CD4-positive, alpha-beta T cell treated with Interleukin-1 beta for 1 hour (primary cell): Measurements from ENCODE around the gene RNF175.

Experiments
- DNase-seq, 2 donors: peaks; one replicate each; pipeline ENCODE4 v3.0.0-alpha.2; 2020 to 2022

Gene RNF175

GRCh38 chr4:153759407-153760316, at the start of gene RNF175:
Gene RNF175, minus strand, starts transcription at chr4:153760024. Its CDS starts 162 bp downstream, at chr4:153759862.
- DNase-seq, result no peak

GRCh38 chr4:153809307-153809706, 49.5 kb upstream of the RNF175 start:
- DNase-seq, result peak in 1 of 2 donors; percentile 38

- no peak for DNase-seq
Observed at GRCh38 chr4:153808175-153808574, 48.4 kb upstream of the RNF175 start.

- DNase-seq, result no peak
Observed at GRCh38 chr4:153806073-153806472, 46.2 kb upstream of the RNF175 start.

- no peak for DNase-seq
Observed at GRCh38 chr4:153804722-153805121, 44.9 kb upstream of the RNF175 start.

- DNase-seq, result no peak
Observed at GRCh38 chr4:153799694-153800074, 39.9 kb upstream of the RNF175 start.

GRCh38 chr4:153798901-153799693, 39.3 kb upstream of the RNF175 start:
- no peak for DNase-seq

GRCh38 chr4:153798420-153798819, 38.6 kb upstream of the RNF175 start:
- DNase-seq, result no peak

- DNase-seq, result no peak
Observed at GRCh38 chr4:153794006-153794405, 34.2 kb upstream of the RNF175 start.

GRCh38 chr4:153792618-153793247, 32.9 kb upstream of the RNF175 start:
- DNase-seq, result no peak

- peak in 1 of 2 donors; percentile 13 for DNase-seq
Observed at GRCh38 chr4:153791746-153792617, 32.2 kb upstream of the RNF175 start.

GRCh38 chr4:153790962-153791551, 31.2 kb upstream of the RNF175 start:
- no peak for DNase-seq

- no peak for DNase-seq
Observed at GRCh38 chr4:153790500-153790865, 30.7 kb upstream of the RNF175 start.

- no peak for DNase-seq
Observed at GRCh38 chr4:153789741-153790499, 30.1 kb upstream of the RNF175 start.

GRCh38 chr4:153788413-153789276, 28.8 kb upstream of the RNF175 start, which contains the start of gene SFRP2:
Gene SFRP2, minus strand, starts transcription at chr4:153789083. Its CDS starts 248 bp downstream, at chr4:153788835.
- no peak for DNase-seq

GRCh38 chr4:153788051-153788412, 28.2 kb upstream of the RNF175 start:
- DNase-seq, result no peak

GRCh38 chr4:153787575-153787974, 27.8 kb upstream of the RNF175 start:
- no peak for DNase-seq

- no peak for DNase-seq
Observed at GRCh38 chr4:153787061-153787560, 27.3 kb upstream of the RNF175 start.

GRCh38 chr4:153785910-153786721, 26.3 kb upstream of the RNF175 start:
- no peak for DNase-seq
